ENCODE measurements around the gene ETV7. TPM values are rescaled to one million over a fixed set of nuclear protein-coding genes. Genes with fewer than 3 reads are reported as not detected.

The ETV7 gene
- total and polyA plus RNA-seq, 2 of the 13 experiments (the other 11 are each of a cell fraction or from before 2014, with no cell fraction given): not detected

DNA sequence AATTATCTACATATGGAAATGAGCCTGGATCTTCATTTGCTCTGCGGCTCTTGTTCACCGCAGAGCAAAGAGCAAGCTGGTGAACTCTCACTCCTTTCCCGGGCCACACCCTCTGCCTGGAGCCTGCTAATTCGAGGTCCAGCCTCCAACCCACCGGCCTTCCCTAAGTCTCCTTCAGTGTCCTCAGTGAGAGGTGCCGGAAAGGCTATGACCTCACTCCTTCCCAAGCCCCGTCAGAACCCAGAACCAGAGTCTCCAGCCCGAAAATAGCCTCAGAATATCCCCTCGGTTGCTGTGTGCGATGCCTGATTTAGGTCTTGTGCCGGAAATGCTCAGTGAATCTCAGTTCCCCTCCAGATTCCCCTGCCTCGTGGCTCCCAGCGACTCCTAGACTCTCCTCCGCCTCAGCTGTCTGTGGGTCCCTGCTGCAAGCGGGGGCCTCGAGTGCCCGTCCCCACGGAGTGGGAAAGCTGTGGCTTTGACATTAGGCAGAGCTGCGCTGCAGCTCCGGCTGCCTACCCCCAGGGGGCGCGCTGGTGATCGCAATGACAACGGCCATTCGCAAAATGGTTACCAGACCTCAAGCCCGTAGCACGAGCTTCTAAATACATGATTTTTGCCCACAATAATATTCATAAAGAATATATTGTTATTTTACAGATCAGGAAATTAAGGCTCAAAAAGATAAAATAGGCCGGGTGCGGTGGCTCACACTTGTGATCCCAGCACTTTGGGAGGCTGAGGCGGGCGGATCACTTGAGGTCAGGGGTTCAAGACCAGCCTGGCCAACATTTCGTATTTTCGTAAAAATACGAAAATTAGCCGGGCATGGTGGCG lies 46.6 kb downstream of the ETV7 start (continued):
- TF ChIP-seq MIER2 (CRISPR knock-in tag; IDR thresholded peaks at IDR 0.05) (no peak), ZNF331 (CRISPR knock-in tag; IDR thresholded peaks at IDR 0.05) (no peak; the same call in 1 of the 2 replicates), ADNP (CRISPR knock-in tag; IDR thresholded peaks at IDR 0.05) (peak; percentile 70; the same call in 1 of the 2 replicates), ZNF446 (CRISPR knock-in tag; IDR thresholded peaks at IDR 0.05) (0 out of 2 replicates have a peak, but pooled peaks have one; percentile 38), MEIS2 (CRISPR knock-in tag; IDR thresholded peaks at IDR 0.05) (no peak; the same call in 1 of the 2 replicates), GTF3A (CRISPR knock-in tag; conservative IDR thresholded peaks at IDR 0.05) (no peak), ZNF253 (CRISPR knock-in tag; IDR thresholded peaks at IDR 0.05; ENCODE audit: borderline replicate concordance) (no peak), HOXD1 (CRISPR knock-in tag; IDR thresholded peaks at IDR 0.05) (no peak), KDM5B (CRISPR knock-in tag; IDR thresholded peaks at IDR 0.05; ENCODE audit: borderline replicate concordance) (0 out of 2 replicates have a peak, but pooled peaks have one; percentile 43), FOSL2 (CRISPR knock-in tag; IDR thresholded peaks at IDR 0.05) (no peak), ZFP1 (CRISPR knock-in tag; IDR thresholded peaks at IDR 0.05) (no peak; the same call in 1 of the 2 replicates), PHF21A (CRISPR knock-in tag; IDR thresholded peaks at IDR 0.05) (no peak; the same call in 1 of the 2 replicates), TOE1 (CRISPR knock-in tag; IDR thresholded peaks at IDR 0.05) (no peak), ZBTB42 (CRISPR knock-in tag; IDR thresholded peaks at IDR 0.05) (no peak), SMAD9 (CRISPR knock-in tag; IDR thresholded peaks at IDR 0.05) (no peak), TEAD2 (CRISPR knock-in tag; IDR thresholded peaks at IDR 0.05) (no peak), ZNF891 (CRISPR knock-in tag; IDR thresholded peaks at IDR 0.05) (peak; percentile 45), ZBTB38 (CRISPR knock-in tag; IDR thresholded peaks at IDR 0.05) (no peak), FOXO1 (CRISPR knock-in tag; IDR thresholded peaks at IDR 0.05) (no peak), ZNF143 (CRISPR knock-in tag; IDR thresholded peaks at IDR 0.05) (no peak), ZMAT3 (CRISPR knock-in tag; conservative IDR thresholded peaks at IDR 0.05) (no peak), SAP130 (CRISPR knock-in tag; IDR thresholded peaks at IDR 0.05; ENCODE audit: low read depth) (no peak)
- TF ChIP-seq, protein P1, sequence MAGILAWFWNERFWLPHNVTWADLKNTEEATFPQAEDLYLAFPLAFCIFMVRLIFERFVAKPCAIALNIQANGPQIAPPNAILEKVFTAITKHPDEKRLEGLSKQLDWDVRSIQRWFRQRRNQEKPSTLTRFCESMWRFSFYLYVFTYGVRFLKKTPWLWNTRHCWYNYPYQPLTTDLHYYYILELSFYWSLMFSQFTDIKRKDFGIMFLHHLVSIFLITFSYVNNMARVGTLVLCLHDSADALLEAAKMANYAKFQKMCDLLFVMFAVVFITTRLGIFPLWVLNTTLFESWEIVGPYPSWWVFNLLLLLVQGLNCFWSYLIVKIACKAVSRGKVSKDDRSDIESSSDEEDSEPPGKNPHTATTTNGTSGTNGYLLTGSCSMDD (CRISPR knock-in tag; IDR thresholded peaks at IDR 0.05): no peak
- TF ChIP-seq, protein P2, sequence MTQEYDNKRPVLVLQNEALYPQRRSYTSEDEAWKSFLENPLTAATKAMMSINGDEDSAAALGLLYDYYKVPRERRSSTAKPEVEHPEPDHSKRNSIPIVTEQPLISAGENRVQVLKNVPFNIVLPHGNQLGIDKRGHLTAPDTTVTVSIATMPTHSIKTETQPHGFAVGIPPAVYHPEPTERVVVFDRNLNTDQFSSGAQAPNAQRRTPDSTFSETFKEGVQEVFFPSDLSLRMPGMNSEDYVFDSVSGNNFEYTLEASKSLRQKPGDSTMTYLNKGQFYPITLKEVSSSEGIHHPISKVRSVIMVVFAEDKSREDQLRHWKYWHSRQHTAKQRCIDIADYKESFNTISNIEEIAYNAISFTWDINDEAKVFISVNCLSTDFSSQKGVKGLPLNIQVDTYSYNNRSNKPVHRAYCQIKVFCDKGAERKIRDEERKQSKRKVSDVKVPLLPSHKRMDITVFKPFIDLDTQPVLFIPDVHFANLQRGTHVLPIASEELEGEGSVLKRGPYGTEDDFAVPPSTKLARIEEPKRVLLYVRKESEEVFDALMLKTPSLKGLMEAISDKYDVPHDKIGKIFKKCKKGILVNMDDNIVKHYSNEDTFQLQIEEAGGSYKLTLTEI (CRISPR knock-in tag; conservative IDR thresholded peaks at IDR 0.05): no peak
- TF ChIP-seq, protein P3, sequence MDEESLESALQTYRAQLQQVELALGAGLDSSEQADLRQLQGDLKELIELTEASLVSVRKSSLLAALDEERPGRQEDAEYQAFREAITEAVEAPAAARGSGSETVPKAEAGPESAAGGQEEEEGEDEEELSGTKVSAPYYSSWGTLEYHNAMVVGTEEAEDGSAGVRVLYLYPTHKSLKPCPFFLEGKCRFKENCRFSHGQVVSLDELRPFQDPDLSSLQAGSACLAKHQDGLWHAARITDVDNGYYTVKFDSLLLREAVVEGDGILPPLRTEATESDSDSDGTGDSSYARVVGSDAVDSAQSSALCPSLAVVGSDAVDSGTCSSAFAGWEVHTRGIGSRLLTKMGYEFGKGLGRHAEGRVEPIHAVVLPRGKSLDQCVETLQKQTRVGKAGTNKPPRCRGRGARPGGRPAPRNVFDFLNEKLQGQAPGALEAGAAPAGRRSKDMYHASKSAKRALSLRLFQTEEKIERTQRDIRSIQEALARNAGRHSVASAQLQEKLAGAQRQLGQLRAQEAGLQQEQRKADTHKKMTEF (CRISPR knock-in tag; IDR thresholded peaks at IDR 0.05): no peak
- TF ChIP-seq, protein P4, sequence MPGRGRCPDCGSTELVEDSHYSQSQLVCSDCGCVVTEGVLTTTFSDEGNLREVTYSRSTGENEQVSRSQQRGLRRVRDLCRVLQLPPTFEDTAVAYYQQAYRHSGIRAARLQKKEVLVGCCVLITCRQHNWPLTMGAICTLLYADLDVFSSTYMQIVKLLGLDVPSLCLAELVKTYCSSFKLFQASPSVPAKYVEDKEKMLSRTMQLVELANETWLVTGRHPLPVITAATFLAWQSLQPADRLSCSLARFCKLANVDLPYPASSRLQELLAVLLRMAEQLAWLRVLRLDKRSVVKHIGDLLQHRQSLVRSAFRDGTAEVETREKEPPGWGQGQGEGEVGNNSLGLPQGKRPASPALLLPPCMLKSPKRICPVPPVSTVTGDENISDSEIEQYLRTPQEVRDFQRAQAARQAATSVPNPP (CRISPR knock-in tag; IDR thresholded peaks at IDR 0.05): no peak
- TF ChIP-seq, protein P5, sequence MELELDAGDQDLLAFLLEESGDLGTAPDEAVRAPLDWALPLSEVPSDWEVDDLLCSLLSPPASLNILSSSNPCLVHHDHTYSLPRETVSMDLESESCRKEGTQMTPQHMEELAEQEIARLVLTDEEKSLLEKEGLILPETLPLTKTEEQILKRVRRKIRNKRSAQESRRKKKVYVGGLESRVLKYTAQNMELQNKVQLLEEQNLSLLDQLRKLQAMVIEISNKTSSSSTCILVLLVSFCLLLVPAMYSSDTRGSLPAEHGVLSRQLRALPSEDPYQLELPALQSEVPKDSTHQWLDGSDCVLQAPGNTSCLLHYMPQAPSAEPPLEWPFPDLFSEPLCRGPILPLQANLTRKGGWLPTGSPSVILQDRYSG (CRISPR knock-in tag; IDR thresholded peaks at IDR 0.05): no peak
